Testis (tissue), 3 donors: Measurements from ENCODE around the gene STARD13. TPM values are rescaled to one million over a fixed set of nuclear protein-coding genes. Genes with fewer than 3 reads are reported as not detected.

Experiments
- DNase-seq: peaks from one replicate; pipeline ENCODE4 v3.0.0-alpha.2; 2019
- H3K27ac ChIP-seq, 2 donors: fragments of 200-600 bp; sonication (generic); one replicate each; pipeline ENCODE4 v1.5.1; 2019
- H3K27me3 ChIP-seq: fragments of 200-600 bp; sonication (generic); one replicate; pipeline ENCODE4 v1.5.1; 2019
- H3K36me3 ChIP-seq: fragments of 200-600 bp; sonication (generic); one replicate; pipeline ENCODE4 v1.5.1; 2017; ENCODE audit warnings: low read depth; ENCODE audit errors: missing control alignments
- H3K4me1 ChIP-seq: fragments of 200-600 bp; sonication (generic); one replicate; pipeline ENCODE4 v1.5.1; 2019
- H3K4me3 ChIP-seq, 2 donors: fragments of 200-600 bp; sonication (generic); one replicate each; pipeline ENCODE4 v1.5.1; 2017 to 2019
- H3K9me3 ChIP-seq: fragments of 200-600 bp; sonication (generic); one replicate; pipeline ENCODE4 v1.5.1; 2017
- CTCF ChIP-seq, 3 experiments: fragments of 450-650 bp in 2 of 3; fragments of 200-600 bp in 1 of 3; sonication (generic) in 1 of 3; IDR thresholded peaks; one replicate each; pipeline ENCODE4 v1.5.1; 2016 to 2019; ENCODE audit warnings: antibody characterized with exemption in 3 of 3, mild to moderate bottlenecking in 2 of 3, moderate library complexity in 1 of 3
- POLR2A ChIP-seq: fragments of 450-650 bp; IDR thresholded peaks from one replicate; pipeline ENCODE4 v1.6.1; 2017; ENCODE audit warnings: antibody characterized with exemption, mild to moderate bottlenecking, moderate library complexity
- WGBS, 2 donors: methylation state at CpG; one replicate each; pipeline ENCODE4 v1.1.5; 2018; 5-methylcytosine and 5-hydroxymethylcytosine counted together
- intact Hi-C: fragments of 100-400 bp; cut with DNase I; formaldehyde crosslinking; loops from one replicate; pipeline ENCODE4 v1.15.1; 2023; ENCODE audit warnings: low total_unique reads
- polyA plus RNA-seq: library from polyadenylated mRNA; stranded (reverse); fragments of 350-450 nt; fragmentation: Illumina TruSeq; extraction: RNeasy Lipid Tissue Mini Kit (QIAGEN cat#74804); gene quantifications from one replicate; pipeline ENCODE4 v1.2.3, GENCODE V29; 2014; ENCODE audit warnings: low read depth, low replicate concordance; ENCODE audit not compliant: insufficient read depth
- total RNA-seq, 2 donors: library from RNA; depleted of rRNA; stranded (reverse); fragments of >200 nt; gene quantifications; one replicate each; pipeline ENCODE4 v1.2.3, GENCODE V29; 2016

STARD13 gene
- total and polyA plus RNA-seq, 3 donors from 2014 or later: 7.2 to 33.7 (median 24.4) TPM

- H3K36me3 ChIP-seq: no peaks in the 10 kb centered on the region
- intact Hi-C loops: no loop called here
- H3K4me3 ChIP-seq: no peak overlapping the region
- H3K4me1 ChIP-seq: peaks cover 17% of the 10 kb centered on the region
- no peak for DNase-seq
- 76 to 80% methylated on average over 2 of the region's 2 CpGs for WGBS, 2 donors
- TF ChIP-seq POLR2A (no peak), CTCF (IDR thresholded peaks at IDR 0.05) (no peak)
- H3K9me3 ChIP-seq: no peaks in the 10 kb centered on the region
- no peak overlapping the region for H3K27ac ChIP-seq
- no peaks in the 10 kb centered on the region for H3K27me3 ChIP-seq
Observed at GRCh38 chr13:33107361-33107760, 178.2 kb downstream of the STARD13 start.

GRCh38 chr13:33106656-33107360, 178.7 kb downstream of the STARD13 start:
- H3K27ac ChIP-seq: no peak overlapping the region
- peaks cover 13% of the 10 kb centered on the region for H3K4me1 ChIP-seq
- intact Hi-C loops: no loop called here
- H3K36me3 ChIP-seq: no peaks in the 10 kb centered on the region
- WGBS, 2 donors: 71 to 81% methylated on average over 7 of the region's 7 CpGs
- no peaks in the 10 kb centered on the region for H3K27me3 ChIP-seq
- H3K9me3 ChIP-seq: no peaks in the 10 kb centered on the region
- no peak for DNase-seq
- no peak for TF ChIP-seq POLR2A
- TF ChIP-seq CTCF (IDR thresholded peaks at IDR 0.05): no peak
- no peak overlapping the region for H3K4me3 ChIP-seq

GRCh38 chr13:33105387-33106005, 180.1 kb downstream of the STARD13 start:
- Histone ChIP-seq H3K9me3 (no peaks in the 10 kb centered on the region), H3K4me3 (no peak overlapping the region), H3K4me1 (peaks cover under 1% of the 10 kb centered on the region), H3K27ac (no peak overlapping the region), H3K27me3 (no peaks in the 10 kb centered on the region), H3K36me3 (no peaks in the 10 kb centered on the region)
- intact Hi-C loops: no loop called here
- WGBS, 2 donors: 67 to 69% methylated on average over 9 of the region's 9 CpGs
- no peak for DNase-seq
- TF ChIP-seq CTCF (IDR thresholded peaks at IDR 0.05) (no peak), POLR2A (no peak)

- 94 to 95% methylated on average over 4 of the region's 4 CpGs for WGBS, 2 donors
- Histone ChIP-seq H3K27me3 (no peaks in the 10 kb centered on the region), H3K27ac (no peak overlapping the region), H3K9me3 (no peaks in the 10 kb centered on the region), H3K36me3 (no peaks in the 10 kb centered on the region), H3K4me1 (no peaks in the 10 kb centered on the region), H3K4me3 (no peak overlapping the region)
- DNase-seq: no peak
- intact Hi-C loops: no loop called here
- TF ChIP-seq CTCF (IDR thresholded peaks at IDR 0.05) (no peak), POLR2A (no peak)
Observed at GRCh38 chr13:33103457-33103856, 182.1 kb downstream of the STARD13 start.
